Liver (tissue), 9 donors: Measurements from ENCODE around the gene CCDC15. TPM values are rescaled to one million over a fixed set of nuclear protein-coding genes. Genes with fewer than 3 reads are reported as not detected.

Experiments
- DNase-seq: peaks from one replicate; pipeline ENCODE4 v3.0.0-alpha.2; 2017; ENCODE audit warnings: low spot score
- H3K27ac ChIP-seq, 2 donors: one replicate each; pipeline ENCODE4 v1.7.0; 2013; ENCODE audit warnings: inconsistent platforms in 2 of 2, low read length in 2 of 2, control low read depth in 1 of 2, low read depth in 1 of 2, mild to moderate bottlenecking in 1 of 2
- H3K27me3 ChIP-seq, 4 donors: one replicate each; pipeline versions ENCODE4 v1.6.1 to v1.7.0; 2013; ENCODE audit warnings: low read length in 3 of 4, inconsistent platforms in 1 of 4, mild to moderate bottlenecking in 1 of 4, moderate library complexity in 1 of 4; ENCODE audit not compliant: control insufficient read depth in 4 of 4, insufficient read depth in 4 of 4
- H3K36me3 ChIP-seq, 4 donors: one replicate each; pipeline versions ENCODE4 v1.6.1 to v1.7.0; 2013; ENCODE audit warnings: low read length in 3 of 4, mild to moderate bottlenecking in 3 of 4, low read depth in 1 of 4, moderate library complexity in 1 of 4; ENCODE audit not compliant: control insufficient read depth in 4 of 4, insufficient read depth in 3 of 4
- H3K4me1 ChIP-seq, 4 donors: one replicate each; pipeline versions ENCODE4 v1.6.1 to v1.7.0; 2013; ENCODE audit warnings: low read length in 3 of 4, mild to moderate bottlenecking in 3 of 4, moderate library complexity in 1 of 4; ENCODE audit not compliant: control insufficient read depth in 4 of 4, insufficient read depth in 4 of 4
- H3K4me3 ChIP-seq, 3 donors: one replicate each; pipeline versions ENCODE4 v1.6.1 to v1.7.0; 2013; ENCODE audit warnings: low read length in 3 of 3, control low read depth in 1 of 3, low read depth in 1 of 3, mild to moderate bottlenecking in 1 of 3
- H3K9ac ChIP-seq, 2 donors: one replicate each; pipeline ENCODE4 v1.7.0; 2013; ENCODE audit warnings: low read length in 2 of 2, mild to moderate bottlenecking in 2 of 2, moderate library complexity in 2 of 2, control low read depth in 1 of 2, low read depth in 1 of 2
- H3K9me3 ChIP-seq, 4 donors: one replicate each; pipeline versions ENCODE4 v1.6.1 to v1.7.0; 2013; ENCODE audit warnings: low read length in 3 of 4; ENCODE audit not compliant: control insufficient read depth in 4 of 4
- ATF3 ChIP-seq: IDR thresholded peaks from 2 replicates; pipeline ENCODE4 v1.6.1; 2016; ENCODE audit warnings: antibody characterized with exemption
- CTCF ChIP-seq: fragments of 150-350 bp; IDR thresholded peaks from 2 replicates; pipeline ENCODE4 v1.5.1; 2017; ENCODE audit warnings: improper control_type of control experiment, low read depth, low read length; ENCODE audit not compliant: missing input control
- EGR1 ChIP-seq, 2 donors: IDR thresholded peaks; 2 replicates each; pipeline ENCODE4 v1.6.1; 2016 to 2018; ENCODE audit warnings: antibody characterized with exemption in 2 of 2, low read depth in 2 of 2
- FOXA1 ChIP-seq: IDR thresholded peaks from 2 replicates; pipeline ENCODE4 v1.6.1; 2016; ENCODE audit warnings: antibody characterized with exemption
- GABPA ChIP-seq, 2 donors: IDR thresholded peaks in 1 of 2; conservative IDR thresholded peaks in 1 of 2; 2 replicates each; pipeline ENCODE4 v1.6.1; 2016; ENCODE audit warnings: antibody characterized with exemption in 2 of 2, mild to moderate bottlenecking in 1 of 2, moderate library complexity in 1 of 2
- HNF4A ChIP-seq, 2 donors: conservative IDR thresholded peaks; 2 replicates each; pipeline ENCODE4 v1.6.1; 2016; ENCODE audit warnings: antibody characterized with exemption in 2 of 2, mild to moderate bottlenecking in 2 of 2
- HNF4G ChIP-seq: IDR thresholded peaks from 2 replicates; pipeline ENCODE4 v1.6.1; 2016; ENCODE audit warnings: antibody characterized with exemption
- JUND ChIP-seq, 2 donors: IDR thresholded peaks; 2 replicates each; pipeline ENCODE4 v1.6.1; 2016; ENCODE audit warnings: antibody characterized with exemption in 2 of 2
- MAX ChIP-seq: IDR thresholded peaks from 2 replicates; pipeline ENCODE4 v1.6.1; 2016; ENCODE audit warnings: antibody characterized with exemption
- NR2F2 ChIP-seq: IDR thresholded peaks from 2 replicates; pipeline ENCODE4 v1.6.1; 2016; ENCODE audit warnings: antibody characterized with exemption
- RAD21 ChIP-seq, 2 donors: IDR thresholded peaks; 2 replicates each; pipeline ENCODE4 v1.6.1; 2016; ENCODE audit warnings: antibody characterized with exemption in 2 of 2, mild to moderate bottlenecking in 2 of 2
- RXRA ChIP-seq, 2 donors: IDR thresholded peaks; 2 replicates each; pipeline ENCODE4 v1.6.1; 2017 to 2018; ENCODE audit warnings: antibody characterized with exemption in 2 of 2, mild to moderate bottlenecking in 1 of 2
- SP1 ChIP-seq: IDR thresholded peaks from 2 replicates; pipeline ENCODE4 v1.6.1; 2018; ENCODE audit warnings: antibody characterized with exemption, mild to moderate bottlenecking
- TAF1 ChIP-seq: conservative IDR thresholded peaks from 2 replicates; pipeline ENCODE4 v1.6.1; 2016; ENCODE audit warnings: antibody characterized with exemption, mild to moderate bottlenecking
- YY1 ChIP-seq: IDR thresholded peaks from 2 replicates; pipeline ENCODE4 v1.6.1; 2016; ENCODE audit warnings: antibody characterized with exemption, mild to moderate bottlenecking
- whole genome bisulfite sequencing: extraction: QIAGEN DNeasy Blood & Tissue Kit; methylation state at CpG from one replicate; pipeline ENCODE4 v1.1.7; 2013; 5-methylcytosine and 5-hydroxymethylcytosine counted together
- polyA plus RNA-seq, 2 donors: library from polyadenylated mRNA; stranded (reverse) in 1 of 2; unstranded in 1 of 2; fragments of 200-250 nt in 1 of 2; fragments of >200 nt in 1 of 2; fragmentation: Nextera tagmentation in 1 of 2; extraction: Ambion mirVana in 1 of 2; gene quantifications; one replicate each; pipeline versions ENCODE4 v1.2.1 to v1.2.3, GENCODE V29; 2013 to 2015
- total RNA-seq, 2 donors: library from RNA; depleted of rRNA; stranded (reverse); fragments of >200 nt; gene quantifications; one replicate each; pipeline ENCODE4 v1.2.3, GENCODE V29; 2014
- TF ChIP-seq, protein P1 (sequence below): IDR thresholded peaks from 2 replicates; pipeline ENCODE4 v1.6.1; 2016; ENCODE audit warnings: antibody characterized with exemption
- donor health status: healthy.
- donor health status: healthy.
- donor health status: healthy.
- donor health status: healthy.
- donor health status: healthy.

The CCDC15 gene
- total and polyA plus RNA-seq, 4 donors: 0.35 to 3.5 (median 0.88) TPM

GRCh38 chr11:125061281-125061680, 107.3 kb downstream of the CCDC15 start:
- H3K27ac ChIP-seq: no peak overlapping the region
- WGBS: 78% methylated on average over 4 of the region's 4 CpGs
- no peak for TF ChIP-seq HNF4A (conservative IDR thresholded peaks at IDR 0.05)
- TF ChIP-seq CTCF: no peak
- TF ChIP-seq TAF1: no peak
- TF ChIP-seq NR2F2: no peak
- no peak for TF ChIP-seq FOXA1
- no peak for TF ChIP-seq YY1
- TF ChIP-seq HNF4G: no peak
- no peak for TF ChIP-seq GABPA (IDR thresholded peaks at IDR 0.05 in 1 of 2, conservative IDR thresholded peaks at IDR 0.05 in 1 of 2)
- no peak for TF ChIP-seq MAX
- no peak for TF ChIP-seq EGR1 (IDR thresholded peaks at IDR 0.05; ENCODE audit: low read depth in 2 of 2)
- no peak for TF ChIP-seq ATF3
- no peak for TF ChIP-seq RXRA (IDR thresholded peaks at IDR 0.05)
- TF ChIP-seq SP1: no peak
- no peaks in the 10 kb centered on the region for H3K27me3 ChIP-seq
- H3K4me3 ChIP-seq: no peak overlapping the region
- no peaks in the 10 kb centered on the region for H3K9me3 ChIP-seq
- peaks cover 6 to 8% (median 8%) of the 10 kb centered on the region in 4 donors for H3K4me1 ChIP-seq
- no peaks in the 10 kb centered on the region for H3K36me3 ChIP-seq
- DNase-seq: no peak
- H3K9ac ChIP-seq: no peak overlapping the region

GRCh38 chr11:125062218-125062930, 108.4 kb downstream of the CCDC15 start:
- TF ChIP-seq NR2F2 (no peak), SP1 (no peak), YY1 (no peak), MAX (no peak), GABPA (IDR thresholded peaks at IDR 0.05 in 1 of 2, conservative IDR thresholded peaks at IDR 0.05 in 1 of 2) (no peak), CTCF (no peak), TAF1 (no peak), EGR1 (IDR thresholded peaks at IDR 0.05; ENCODE audit: low read depth in 2 of 2) (no peak), RXRA (IDR thresholded peaks at IDR 0.05) (no peak), RAD21 (IDR thresholded peaks at IDR 0.05) (no peak), JUND (IDR thresholded peaks at IDR 0.05) (no peak)
- TF ChIP-seq, protein P1, sequence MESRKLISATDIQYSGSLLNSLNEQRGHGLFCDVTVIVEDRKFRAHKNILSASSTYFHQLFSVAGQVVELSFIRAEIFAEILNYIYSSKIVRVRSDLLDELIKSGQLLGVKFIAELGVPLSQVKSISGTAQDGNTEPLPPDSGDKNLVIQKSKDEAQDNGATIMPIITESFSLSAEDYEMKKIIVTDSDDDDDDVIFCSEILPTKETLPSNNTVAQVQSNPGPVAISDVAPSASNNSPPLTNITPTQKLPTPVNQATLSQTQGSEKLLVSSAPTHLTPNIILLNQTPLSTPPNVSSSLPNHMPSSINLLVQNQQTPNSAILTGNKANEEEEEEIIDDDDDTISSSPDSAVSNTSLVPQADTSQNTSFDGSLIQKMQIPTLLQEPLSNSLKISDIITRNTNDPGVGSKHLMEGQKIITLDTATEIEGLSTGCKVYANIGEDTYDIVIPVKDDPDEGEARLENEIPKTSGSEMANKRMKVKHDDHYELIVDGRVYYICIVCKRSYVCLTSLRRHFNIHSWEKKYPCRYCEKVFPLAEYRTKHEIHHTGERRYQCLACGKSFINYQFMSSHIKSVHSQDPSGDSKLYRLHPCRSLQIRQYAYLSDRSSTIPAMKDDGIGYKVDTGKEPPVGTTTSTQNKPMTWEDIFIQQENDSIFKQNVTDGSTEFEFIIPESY: no peak

More at GRCh38 chr11:125062218-125062930, 108.4 kb downstream of the CCDC15 start:
- Histone ChIP-seq H3K9ac (peak overlapping the region in 1 of 2 donors; percentile 16), H3K4me3 (peak overlapping the region; percentile 20 to 51 (median 43)), H3K27ac (peak overlapping the region in 1 of 2 donors; percentile 44), H3K9me3 (no peaks in the 10 kb centered on the region), H3K36me3 (no peaks in the 10 kb centered on the region), H3K4me1 (peaks cover 6 to 8% (median 8%) of the 10 kb centered on the region in 4 donors), H3K27me3 (no peaks in the 10 kb centered on the region)
- no peak for DNase-seq
- WGBS: 50% methylated on average over 19 of the region's 19 CpGs
